Anterior cingulate cortex (tissue), 58 donors: ENCODE measurements around the gene SYNC.
"Not testable (repeated sequence)": the region's sequence is repeated elsewhere in the genome, so short reads cannot be mapped to it uniquely, and the experiment has no call there.

Source experiments
- DNase-seq, 58 donors: peaks; one replicate each; lab custom pipeline; 2025; lab: John Stamatoyannopoulos, UW

Gene SYNC

GRCh38 chr1:32695098-32695904 lies 7.3 kb downstream of the SYNC start:
- DNase-seq, result peak in 28 of 58 donors; percentile 6 to 80 (median 22)

- DNase-seq, result no peak
Measured at GRCh38 chr1:32693455-32694174, 9.0 kb downstream of the SYNC start.

GRCh38 chr1:32686387-32686786 lies 16.2 kb downstream of the SYNC start:
- no peak for DNase-seq

GRCh38 chr1:32685498-32685897 lies 17.1 kb downstream of the SYNC start:
- DNase-seq, result no peak

- peak in 5 of 58 donors; percentile 7 to 44 (median 12) for DNase-seq
Measured at GRCh38 chr1:32684167-32684811, 18.3 kb downstream of the SYNC start.

- no peak for DNase-seq
Measured at GRCh38 chr1:32683397-32683796, 19.2 kb downstream of the SYNC start.

GRCh38 chr1:32681999-32682398 lies 20.6 kb downstream of the SYNC start:
- DNase-seq, result no peak

GRCh38 chr1:32681509-32681908 lies 21.1 kb downstream of the SYNC start:
- DNase-seq, result peak in 4 of 58 donors; percentile 6 to 64 (median 18)

GRCh38 chr1:32680642-32681041 lies 21.9 kb downstream of the SYNC start:
- DNase-seq, result no peak

GRCh38 chr1:32679993-32680392 lies 22.6 kb downstream of the SYNC start:
- DNase-seq, result not testable (repeated sequence)

GRCh38 chr1:32676945-32677344 lies 25.6 kb downstream of the SYNC start:
- DNase-seq, result no peak

- peak in 2 of 58 donors; percentile 1 to 12 for DNase-seq
Measured at GRCh38 chr1:32668716-32669115, 33.9 kb downstream of the SYNC start.

- DNase-seq, result no peak
Measured at GRCh38 chr1:32666901-32667566, 35.5 kb downstream of the SYNC start.

- DNase-seq, result no peak
Measured at GRCh38 chr1:32665915-32666314, 36.7 kb downstream of the SYNC start.

GRCh38 chr1:32659581-32659980 lies 43.0 kb downstream of the SYNC start:
- no peak for DNase-seq

GRCh38 chr1:32652244-32652962 lies 50.2 kb downstream of the SYNC start:
- no peak for DNase-seq

- DNase-seq, result peak in 13 of 58 donors; percentile 38 to 72 (median 50)
Measured at GRCh38 chr1:32651461-32652073, 51.0 kb downstream of the SYNC start.

- peak; percentile 82 to 98 (median 96) for DNase-seq
Measured at GRCh38 chr1:32650752-32651460, 51.7 kb downstream of the SYNC start, which contains the start of gene RBBP4. RBBP4 (plus strand) TSS chr1:32651208; CDS start chr1:32651307, 99 bp downstream.
